SW480 (cell line): ENCODE data around the gene TMEM59.

ENCODE experiments used
- DNase-seq: peaks from one replicate; pipeline ENCODE4 v3.0.0-alpha.2; 2016; ENCODE audit warnings: low spot score

The TMEM59 gene

GRCh38 chr1:53982034-53982762 lies 70.8 kb downstream of the TMEM59 start:
- DNase-seq: peak; percentile 69

DNA sequence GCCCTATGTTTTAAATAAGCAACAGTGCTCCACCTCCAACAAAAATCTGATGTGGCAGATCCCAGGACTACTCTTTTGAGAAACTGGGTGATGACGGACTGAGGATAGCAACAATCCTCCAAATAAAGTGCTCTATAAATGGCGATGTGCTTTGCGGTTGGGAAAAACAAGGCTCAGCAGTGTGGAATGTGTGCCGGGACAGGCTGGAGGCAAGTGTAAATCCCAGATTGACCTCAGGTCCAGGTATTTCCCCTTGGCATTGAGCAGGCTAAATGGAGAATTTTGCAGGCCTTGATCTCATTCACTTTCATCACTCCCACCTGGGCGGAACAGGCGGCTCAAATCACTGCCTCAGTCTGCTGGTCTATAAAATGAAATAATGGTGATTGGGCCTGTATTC lies 71.8 kb downstream of the TMEM59 start:
- no peak for DNase-seq

- no peak for DNase-seq
Measured at GRCh38 chr1:53979712-53980450, 73.1 kb downstream of the TMEM59 start.
